ENCODE measurements around the gene AP3S1.
"Not testable (repeated sequence)": the region's sequence is repeated elsewhere in the genome, so short reads cannot be mapped to it uniquely, and the experiment has no call there.

The AP3S1 gene

DNA sequence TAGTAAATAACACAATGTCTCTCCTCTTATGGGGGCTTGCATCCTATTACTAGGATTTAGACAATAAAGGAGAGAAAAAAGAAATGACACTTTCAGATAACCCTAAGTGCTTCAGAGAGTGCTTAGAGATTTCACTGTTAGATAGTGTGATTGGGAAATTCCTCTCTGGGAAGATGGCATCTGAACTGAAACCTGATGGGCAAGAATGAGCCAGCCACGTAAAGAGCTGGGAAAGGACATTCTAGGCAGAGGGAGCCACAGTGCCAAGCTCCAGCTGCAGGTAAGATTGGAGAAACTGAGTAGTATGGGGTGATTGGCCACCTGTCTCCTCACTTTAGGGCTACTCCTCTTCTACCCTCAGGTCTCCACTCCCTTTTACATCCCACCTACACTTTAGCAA, 39.8 kb upstream of the AP3S1 start:
- DNase-seq (ENCODE audit: low read depth): no peak
- no peak overlapping the region for H3K4me3 ChIP-seq (ENCODE audit: control insufficient read depth, low read depth, low read length)
- TF ChIP-seq, protein P1, sequence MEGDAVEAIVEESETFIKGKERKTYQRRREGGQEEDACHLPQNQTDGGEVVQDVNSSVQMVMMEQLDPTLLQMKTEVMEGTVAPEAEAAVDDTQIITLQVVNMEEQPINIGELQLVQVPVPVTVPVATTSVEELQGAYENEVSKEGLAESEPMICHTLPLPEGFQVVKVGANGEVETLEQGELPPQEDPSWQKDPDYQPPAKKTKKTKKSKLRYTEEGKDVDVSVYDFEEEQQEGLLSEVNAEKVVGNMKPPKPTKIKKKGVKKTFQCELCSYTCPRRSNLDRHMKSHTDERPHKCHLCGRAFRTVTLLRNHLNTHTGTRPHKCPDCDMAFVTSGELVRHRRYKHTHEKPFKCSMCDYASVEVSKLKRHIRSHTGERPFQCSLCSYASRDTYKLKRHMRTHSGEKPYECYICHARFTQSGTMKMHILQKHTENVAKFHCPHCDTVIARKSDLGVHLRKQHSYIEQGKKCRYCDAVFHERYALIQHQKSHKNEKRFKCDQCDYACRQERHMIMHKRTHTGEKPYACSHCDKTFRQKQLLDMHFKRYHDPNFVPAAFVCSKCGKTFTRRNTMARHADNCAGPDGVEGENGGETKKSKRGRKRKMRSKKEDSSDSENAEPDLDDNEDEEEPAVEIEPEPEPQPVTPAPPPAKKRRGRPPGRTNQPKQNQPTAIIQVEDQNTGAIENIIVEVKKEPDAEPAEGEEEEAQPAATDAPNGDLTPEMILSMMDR (conservative IDR thresholded peaks at IDR 0.05; ENCODE audit: control insufficient read depth, insufficient read depth, low read depth, low read length): no peak

DNA sequence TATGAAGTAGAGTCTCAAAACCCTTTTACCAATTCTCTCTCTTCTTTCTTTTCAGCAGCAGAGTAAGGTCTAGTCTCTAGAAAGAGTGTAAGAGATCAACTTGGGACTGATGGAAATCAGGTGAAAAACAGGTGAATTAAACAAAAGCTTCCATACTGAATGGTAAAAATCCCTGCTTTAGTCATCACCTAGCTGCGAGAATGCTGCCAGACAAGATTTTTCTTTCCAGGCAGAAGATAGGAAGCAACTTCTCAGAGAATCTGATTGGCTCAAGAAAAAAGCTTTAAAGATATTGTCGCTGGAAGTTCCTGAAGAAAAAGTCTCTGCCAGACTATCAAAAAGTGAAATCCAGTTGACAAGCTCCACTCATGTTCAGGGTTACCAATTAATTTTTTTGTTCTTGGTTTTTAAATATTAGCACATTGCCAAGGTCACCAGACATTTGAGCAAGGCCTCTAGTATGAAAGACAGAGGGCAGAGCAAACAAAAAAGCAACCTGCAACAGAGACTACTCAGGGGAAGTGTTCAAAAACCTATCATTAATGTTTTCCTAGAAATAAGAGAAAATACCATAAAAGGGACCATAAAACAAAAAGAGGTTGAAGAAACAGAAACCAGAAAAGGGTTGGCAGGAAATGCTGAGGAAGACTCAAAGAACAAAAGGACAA, 34.6 kb upstream of the AP3S1 start:
- TF ChIP-seq, protein P1 (conservative IDR thresholded peaks at IDR 0.05; ENCODE audit: control insufficient read depth, insufficient read depth, low read depth, low read length): no peak
- H3K4me3 ChIP-seq (ENCODE audit: control insufficient read depth, low read depth, low read length): no peak overlapping the region
- DNase-seq (ENCODE audit: low read depth): no peak

DNA sequence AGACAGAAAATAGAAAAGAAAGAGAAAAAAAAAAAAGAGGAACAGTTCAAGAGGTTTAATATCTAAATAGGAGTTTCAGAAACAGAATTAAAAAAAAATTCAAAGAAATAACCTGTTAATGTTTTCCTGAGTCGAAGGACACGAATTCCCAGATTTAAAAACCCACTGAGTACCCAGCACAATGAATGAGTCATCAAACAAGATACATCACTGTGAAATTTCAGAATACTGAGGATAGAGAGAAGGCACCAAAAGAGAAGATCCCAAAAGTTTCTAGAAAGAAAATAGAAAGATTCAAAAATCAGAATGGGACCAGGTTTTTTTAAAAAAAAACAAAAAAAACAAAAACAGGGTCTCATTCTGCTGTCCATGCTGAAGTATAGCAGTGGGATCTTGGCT, 34.1 kb upstream of the AP3S1 start:
- DNase-seq (ENCODE audit: low read depth): peak; percentile 16
- no peak overlapping the region for H3K4me3 ChIP-seq (ENCODE audit: control insufficient read depth, low read depth, low read length)
- TF ChIP-seq, protein P1 (conservative IDR thresholded peaks at IDR 0.05; ENCODE audit: control insufficient read depth, insufficient read depth, low read depth, low read length): no peak

DNA sequence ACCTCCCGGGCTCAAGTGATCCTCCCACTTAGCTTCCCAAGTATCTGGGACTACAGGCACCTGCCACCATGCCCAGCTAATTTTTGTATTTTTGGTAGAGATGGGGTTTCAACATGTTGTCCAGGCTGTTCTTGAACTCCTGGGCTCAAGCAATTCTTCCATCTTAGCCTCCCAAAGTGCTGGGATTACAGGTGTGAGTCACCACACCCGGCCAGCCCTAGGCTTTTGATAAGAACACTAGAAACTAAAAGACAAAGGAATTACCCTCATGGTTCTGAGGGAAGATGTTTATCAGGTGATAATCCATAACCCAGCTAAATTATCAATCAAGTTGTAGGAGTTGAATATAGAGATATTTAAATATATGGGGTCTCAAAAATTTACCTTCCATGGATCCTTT, 33.7 kb upstream of the AP3S1 start:
- not testable (repeated sequence) for H3K4me3 ChIP-seq (ENCODE audit: control insufficient read depth, low read depth, low read length); DNase-seq (ENCODE audit: low read depth)

DNA sequence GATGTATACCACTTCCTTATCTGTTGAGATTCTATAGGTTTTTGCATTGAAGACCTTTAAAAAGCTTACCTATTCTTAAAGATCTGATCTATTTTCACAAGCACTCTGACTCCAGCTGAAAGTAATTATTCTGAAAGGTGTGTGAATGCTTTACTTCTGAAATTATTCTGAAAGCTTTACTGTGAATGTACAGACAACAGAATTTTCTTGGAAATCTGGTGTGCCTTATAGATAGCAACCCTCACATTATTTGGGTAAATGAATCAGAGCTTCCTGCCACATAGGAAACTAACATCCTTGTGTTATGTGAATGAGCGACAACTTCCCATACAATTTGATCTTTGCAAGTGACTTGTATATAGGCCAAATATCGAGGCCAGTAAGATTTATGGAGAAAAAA, 31.8 kb upstream of the AP3S1 start:
- H3K4me3 ChIP-seq (ENCODE audit: control insufficient read depth, low read depth, low read length): no peak overlapping the region
- DNase-seq (ENCODE audit: low read depth): no peak
- TF ChIP-seq, protein P1 (conservative IDR thresholded peaks at IDR 0.05; ENCODE audit: control insufficient read depth, insufficient read depth, low read depth, low read length): no peak

DNA sequence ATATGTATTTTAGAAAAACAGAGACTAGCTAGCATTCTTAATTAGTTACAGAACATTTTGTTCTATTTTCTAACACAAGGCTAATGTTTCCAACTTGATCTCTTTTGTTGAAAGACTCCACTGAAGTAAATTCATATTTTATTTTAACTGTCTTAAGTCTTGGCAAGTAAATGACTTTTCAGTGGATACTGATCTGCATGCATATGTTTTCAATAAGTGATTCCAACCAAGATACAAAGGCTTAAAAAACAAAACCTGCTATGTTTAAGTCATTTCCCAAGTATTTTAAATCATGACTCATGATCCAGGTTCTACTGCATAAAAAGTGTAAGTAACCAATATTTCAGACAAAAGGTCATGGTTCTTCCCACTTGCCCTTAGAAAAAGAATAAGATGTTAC, 31.0 kb upstream of the AP3S1 start:
- peak; percentile 89 for DNase-seq (ENCODE audit: low read depth)
- TF ChIP-seq, protein P1 (conservative IDR thresholded peaks at IDR 0.05; ENCODE audit: control insufficient read depth, insufficient read depth, low read depth, low read length): no peak
- H3K4me3 ChIP-seq (ENCODE audit: control insufficient read depth, low read depth, low read length): no peak overlapping the region

DNA sequence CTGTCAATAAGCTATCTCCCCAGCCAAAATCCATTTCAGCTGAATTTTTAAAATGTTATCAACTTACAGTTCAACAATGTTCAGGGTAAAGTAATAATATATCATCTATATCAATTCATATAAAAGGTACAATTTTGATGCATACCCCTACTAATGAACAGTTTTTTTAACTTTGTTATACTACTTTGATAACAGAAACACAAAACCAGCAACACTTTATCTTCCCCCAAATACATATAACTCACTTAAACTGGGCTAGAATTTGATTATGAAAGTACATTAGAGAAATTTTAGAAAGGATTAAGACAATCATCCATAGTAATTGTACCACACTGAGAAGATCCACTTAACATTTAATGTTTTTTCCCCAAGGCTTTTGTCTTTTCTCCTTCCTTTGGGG, 30.3 kb upstream of the AP3S1 start:
- TF ChIP-seq, protein P1 (conservative IDR thresholded peaks at IDR 0.05; ENCODE audit: control insufficient read depth, insufficient read depth, low read depth, low read length): no peak
- no peak for DNase-seq (ENCODE audit: low read depth)
- H3K4me3 ChIP-seq (ENCODE audit: control insufficient read depth, low read depth, low read length): no peak overlapping the region

Measured in fibroblast of mammary gland (primary cell).